Fibroblast of pulmonary artery (primary cell): ENCODE measurements around the gene TAF3.

Experiments used
- DNase-seq: peaks from one replicate; pipeline ENCODE4 v3.0.0-alpha.2; 2010; ENCODE audit warnings: low read depth
- H3K4me3 ChIP-seq: replicated peaks from 2 replicates; pipeline ENCODE4 v1.5.1; 2011; ENCODE audit warnings: low read depth, mild to moderate bottlenecking, control low read depth, low read length, moderate library complexity
- TF ChIP-seq, protein P1 (sequence below): IDR thresholded peaks from 2 replicates; pipeline ENCODE4 v1.5.1; 2011; ENCODE audit warnings: mild to moderate bottlenecking, control low read depth, low read length, inconsistent platforms; ENCODE audit errors: missing control alignments

TAF3 gene

DNA sequence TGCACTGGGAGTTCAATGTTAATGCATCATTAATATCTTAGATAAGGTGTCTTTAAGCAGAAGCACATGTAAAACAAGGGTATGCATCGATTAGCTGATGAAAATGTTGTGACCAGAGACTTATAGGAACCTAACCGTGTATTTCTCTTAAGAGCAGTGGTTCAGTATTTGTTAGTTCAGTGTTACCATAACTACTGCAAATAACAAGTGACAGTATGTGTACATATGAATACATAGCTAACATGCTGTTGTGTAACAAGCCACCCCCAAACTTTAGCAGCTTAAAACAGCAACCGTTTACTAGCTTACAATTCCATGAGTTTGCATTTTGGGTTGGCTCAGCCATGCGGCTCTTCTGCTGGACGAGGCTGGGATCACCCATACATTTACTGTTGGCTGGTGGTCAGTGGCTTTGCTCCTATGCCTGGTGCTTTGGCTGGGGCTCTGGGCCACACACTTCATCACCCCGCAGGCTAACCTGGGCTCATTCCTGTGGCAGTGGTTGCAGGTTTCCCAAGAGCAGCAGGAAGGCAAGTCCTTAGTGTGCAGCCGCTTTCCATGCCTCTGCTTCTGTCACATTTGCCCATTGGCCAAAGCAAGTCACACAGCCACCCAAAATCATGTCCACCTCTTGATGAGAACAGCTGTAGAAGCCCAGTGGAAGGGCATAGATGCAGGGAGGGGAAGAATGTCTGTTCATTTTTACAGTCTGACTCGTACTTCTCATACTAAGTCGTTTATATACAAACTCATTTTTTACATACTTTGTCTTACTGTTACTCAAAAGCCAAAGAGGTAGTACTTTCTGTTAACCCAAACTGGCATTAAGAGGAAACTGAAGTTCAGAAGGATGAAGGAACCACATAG, 132.9 kb downstream of the TAF3 start:
- H3K4me3 ChIP-seq = no peak overlapping the region
- peak; percentile 20 for DNase-seq
- TF ChIP-seq, protein P1, sequence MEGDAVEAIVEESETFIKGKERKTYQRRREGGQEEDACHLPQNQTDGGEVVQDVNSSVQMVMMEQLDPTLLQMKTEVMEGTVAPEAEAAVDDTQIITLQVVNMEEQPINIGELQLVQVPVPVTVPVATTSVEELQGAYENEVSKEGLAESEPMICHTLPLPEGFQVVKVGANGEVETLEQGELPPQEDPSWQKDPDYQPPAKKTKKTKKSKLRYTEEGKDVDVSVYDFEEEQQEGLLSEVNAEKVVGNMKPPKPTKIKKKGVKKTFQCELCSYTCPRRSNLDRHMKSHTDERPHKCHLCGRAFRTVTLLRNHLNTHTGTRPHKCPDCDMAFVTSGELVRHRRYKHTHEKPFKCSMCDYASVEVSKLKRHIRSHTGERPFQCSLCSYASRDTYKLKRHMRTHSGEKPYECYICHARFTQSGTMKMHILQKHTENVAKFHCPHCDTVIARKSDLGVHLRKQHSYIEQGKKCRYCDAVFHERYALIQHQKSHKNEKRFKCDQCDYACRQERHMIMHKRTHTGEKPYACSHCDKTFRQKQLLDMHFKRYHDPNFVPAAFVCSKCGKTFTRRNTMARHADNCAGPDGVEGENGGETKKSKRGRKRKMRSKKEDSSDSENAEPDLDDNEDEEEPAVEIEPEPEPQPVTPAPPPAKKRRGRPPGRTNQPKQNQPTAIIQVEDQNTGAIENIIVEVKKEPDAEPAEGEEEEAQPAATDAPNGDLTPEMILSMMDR = no peak

DNA sequence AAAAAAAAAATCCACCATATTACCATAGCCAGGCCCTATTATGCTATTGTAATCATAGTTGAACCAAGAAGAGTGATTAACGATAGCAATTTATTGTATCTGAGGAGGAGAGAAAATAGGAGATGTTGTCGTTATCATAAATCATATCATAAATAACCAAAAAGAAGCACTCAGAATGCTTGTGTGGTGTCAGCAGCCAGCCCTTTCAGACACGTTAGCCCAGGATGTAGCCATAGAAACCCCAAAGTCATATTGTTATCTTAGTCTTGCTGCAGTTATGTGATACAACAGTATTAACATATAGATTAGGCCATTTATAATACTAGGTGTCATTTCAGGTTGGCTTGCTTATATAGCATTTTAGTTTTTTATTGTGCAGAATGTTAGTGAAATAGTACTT, 134.0 kb downstream of the TAF3 start:
- no peak for DNase-seq
- TF ChIP-seq, protein P1 = no peak
- H3K4me3 ChIP-seq = no peak overlapping the region

DNA sequence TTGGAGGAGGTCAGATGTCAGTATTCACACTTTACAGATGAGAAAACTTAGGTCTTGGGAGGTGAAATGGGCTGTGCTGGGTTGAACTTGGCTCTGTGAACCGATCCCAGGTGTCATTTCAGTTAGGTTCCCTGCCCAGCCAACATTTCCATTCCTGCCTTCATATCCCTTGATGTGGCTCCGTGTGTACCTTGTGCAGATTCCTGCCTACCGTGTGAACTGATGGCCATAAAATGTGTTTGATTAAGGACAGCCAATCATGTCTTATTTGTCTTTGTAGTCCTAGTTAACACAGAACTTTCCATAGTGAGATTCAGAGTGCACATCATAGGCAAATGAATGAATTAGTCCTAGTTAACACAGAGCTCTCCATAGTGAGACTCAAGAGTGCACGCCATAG, 135.1 kb downstream of the TAF3 start:
- TF ChIP-seq, protein P1 = no peak
- no peak overlapping the region for H3K4me3 ChIP-seq
- no peak for DNase-seq

DNA sequence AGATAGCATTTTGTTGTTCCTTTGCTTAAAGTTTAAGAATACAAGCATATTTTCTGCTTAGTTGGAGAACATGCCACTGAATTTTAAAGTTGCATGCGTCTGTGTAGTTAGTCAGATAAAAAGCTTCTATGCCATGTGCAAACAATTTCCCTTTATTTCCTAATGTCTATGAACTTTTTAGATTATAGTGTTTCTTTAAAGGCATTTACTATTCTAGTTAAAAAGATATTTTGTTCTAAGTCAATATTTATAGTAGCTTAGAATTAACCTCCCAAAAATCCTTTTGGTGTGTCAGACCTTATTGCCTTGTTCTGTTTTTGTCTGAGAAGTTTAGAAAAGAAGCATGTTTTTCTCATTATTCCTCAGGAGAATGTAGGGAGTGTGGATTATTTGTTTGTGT, 137.1 kb downstream of the TAF3 start:
- TF ChIP-seq, protein P1 = no peak
- no peak for DNase-seq
- no peak overlapping the region for H3K4me3 ChIP-seq

DNA sequence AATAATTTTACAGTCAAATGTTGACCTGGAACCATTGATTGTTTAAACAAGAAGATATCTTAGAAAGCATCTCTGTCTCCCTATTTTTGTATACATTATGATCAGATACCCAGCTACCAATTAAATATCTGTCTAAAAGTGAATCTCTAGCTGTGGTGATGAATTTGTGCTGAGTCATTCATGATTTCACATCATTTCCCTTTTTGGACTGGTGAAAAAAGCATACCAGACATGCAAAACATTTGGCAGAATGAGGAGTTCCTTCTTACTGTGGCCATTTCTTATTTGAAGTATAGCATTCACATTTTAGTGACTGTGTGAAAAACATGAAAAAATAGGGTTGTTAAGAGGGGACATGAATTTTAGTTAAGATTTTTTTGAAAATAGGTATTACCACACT, 138.2 kb downstream of the TAF3 start:
- DNase-seq = peak; percentile 86
- TF ChIP-seq, protein P1 = no peak
- H3K4me3 ChIP-seq = no peak overlapping the region

DNA sequence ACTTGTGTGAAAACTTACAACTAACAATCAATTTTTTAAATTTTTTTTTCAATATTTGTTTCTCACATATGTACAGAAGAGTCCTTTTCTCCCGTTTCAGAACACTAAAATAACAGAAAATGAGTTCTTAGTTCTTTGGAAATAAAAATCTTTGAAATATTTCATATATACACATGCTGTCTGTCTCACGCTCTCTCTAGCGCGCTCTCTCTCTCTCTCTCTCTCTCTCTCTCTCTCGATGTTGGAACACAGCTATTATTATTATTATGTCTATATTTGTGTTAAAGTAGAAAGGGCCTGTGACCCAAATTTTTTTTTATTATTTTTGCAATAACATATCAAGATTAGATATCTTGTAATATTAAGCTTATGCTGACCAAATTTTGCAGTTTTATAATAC, 139.3 kb downstream of the TAF3 start:
- no peak overlapping the region for H3K4me3 ChIP-seq
- TF ChIP-seq, protein P1 = no peak
- DNase-seq = no peak

DNA sequence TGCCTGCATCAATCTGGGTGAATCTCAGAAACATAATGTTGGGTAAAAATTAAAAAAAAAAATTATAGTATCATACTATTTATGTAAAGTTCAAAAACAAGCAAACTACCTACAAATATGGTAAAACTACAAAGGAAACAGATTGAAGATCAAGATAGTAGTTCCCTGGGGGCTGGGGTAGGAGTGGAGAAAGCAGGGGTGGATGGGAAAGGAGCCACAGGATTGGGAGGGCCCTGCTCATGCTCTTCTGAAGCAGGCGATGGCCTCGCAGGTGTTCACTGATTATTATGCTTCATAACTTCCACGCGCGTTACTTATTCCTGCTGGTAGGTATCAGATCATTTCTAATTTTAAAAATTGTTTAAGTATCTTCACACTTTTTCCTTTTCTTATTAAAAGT, 140.1 kb downstream of the TAF3 start:
- TF ChIP-seq, protein P1 = no peak
- H3K4me3 ChIP-seq = no peak overlapping the region
- no peak for DNase-seq
